ENCODE data around the gene SPATA25. TPM values are rescaled to one million over a fixed set of nuclear protein-coding genes. Genes with fewer than 3 reads are reported as not detected.

The SPATA25 gene
- total and polyA plus RNA-seq, 4 donors: 0.43 to 7.6 (median 1.2) TPM

GRCh38 chr20:45859916-45860315 lies 27.5 kb downstream of the SPATA25 start:
- Histone ChIP-seq H3K9me3 (ENCODE audit: control insufficient read depth in 4 of 4, low read length in 3 of 4) (no peaks in the 10 kb centered on the region), H3K27ac (ENCODE audit: low read depth in 1 of 2, low read length in 2 of 2) (no peak overlapping the region), H3K36me3 (ENCODE audit: control insufficient read depth in 4 of 4, insufficient read depth in 3 of 4, low read depth in 1 of 4, low read length in 3 of 4) (no peaks in the 10 kb centered on the region), H3K9ac (ENCODE audit: low read depth in 1 of 2, low read length in 2 of 2) (no peak overlapping the region), H3K27me3 (ENCODE audit: control insufficient read depth in 4 of 4, insufficient read depth in 4 of 4, low read length in 3 of 4) (no peaks in the 10 kb centered on the region), H3K4me3 (ENCODE audit: low read depth in 1 of 3, low read length in 3 of 3) (no peak overlapping the region), H3K4me1 (ENCODE audit: control insufficient read depth in 4 of 4, insufficient read depth in 4 of 4, low read length in 3 of 4) (peaks cover 12 to 28% (median 19%) of the 10 kb centered on the region in 4 donors)
- TF ChIP-seq NR2F2 (IDR thresholded peaks at IDR 0.05) (no peak), HNF4G (IDR thresholded peaks at IDR 0.05) (no peak), TAF1 (conservative IDR thresholded peaks at IDR 0.05) (no peak), ATF3 (IDR thresholded peaks at IDR 0.05) (no peak), MAX (IDR thresholded peaks at IDR 0.05) (no peak), FOXA1 (IDR thresholded peaks at IDR 0.05) (no peak), HNF4A (conservative IDR thresholded peaks at IDR 0.05) (no peak)
- WGBS: 95% methylated on average over 5 of the region's 5 CpGs
- DNase-seq (ENCODE audit: low spot score): no peak

GRCh38 chr20:45857882-45858216 lies 29.6 kb downstream of the SPATA25 start:
- Histone ChIP-seq H3K4me3 (ENCODE audit: low read depth in 1 of 3, low read length in 3 of 3) (peak overlapping the region; percentile 68 to 100 (median 94)), H3K27ac (ENCODE audit: low read depth in 1 of 2, low read length in 2 of 2) (peak overlapping the region; percentile 67 to 86), H3K9ac (ENCODE audit: low read depth in 1 of 2, low read length in 2 of 2) (peak overlapping the region in 1 of 2 donors; percentile 73), H3K27me3 (ENCODE audit: control insufficient read depth in 4 of 4, insufficient read depth in 4 of 4, low read length in 3 of 4) (no peaks in the 10 kb centered on the region), H3K4me1 (ENCODE audit: control insufficient read depth in 4 of 4, insufficient read depth in 4 of 4, low read length in 3 of 4) (peaks cover 12 to 28% (median 22%) of the 10 kb centered on the region in 4 donors), H3K36me3 (ENCODE audit: control insufficient read depth in 4 of 4, insufficient read depth in 3 of 4, low read depth in 1 of 4, low read length in 3 of 4) (peaks cover 2 to 5% (median 3%) of the 10 kb centered on the region in 4 donors), H3K9me3 (ENCODE audit: control insufficient read depth in 4 of 4, low read length in 3 of 4) (no peaks in the 10 kb centered on the region)
- TF ChIP-seq EGR1 (IDR thresholded peaks at IDR 0.05; ENCODE audit: low read depth in 2 of 2): no peak
- no peak for TF ChIP-seq RXRA (IDR thresholded peaks at IDR 0.05)
- no peak for TF ChIP-seq FOXA2 (IDR thresholded peaks at IDR 0.05)
- TF ChIP-seq YY1 (IDR thresholded peaks at IDR 0.05): no peak
- no peak for TF ChIP-seq ZBTB33 (IDR thresholded peaks at IDR 0.05)
- no peak for TF ChIP-seq HNF4G (IDR thresholded peaks at IDR 0.05)
- no peak for TF ChIP-seq ATF3 (IDR thresholded peaks at IDR 0.05)
- TF ChIP-seq TAF1 (conservative IDR thresholded peaks at IDR 0.05): no peak
- TF ChIP-seq RAD21 (IDR thresholded peaks at IDR 0.05): no peak
- no peak for TF ChIP-seq JUND (IDR thresholded peaks at IDR 0.05)
- no peak for TF ChIP-seq MAX (IDR thresholded peaks at IDR 0.05)
- TF ChIP-seq HNF4A (conservative IDR thresholded peaks at IDR 0.05): no peak
- TF ChIP-seq SP1 (IDR thresholded peaks at IDR 0.05): no peak
- WGBS: 17% methylated on average over 13 of the region's 13 CpGs
- DNase-seq (ENCODE audit: low spot score): no peak

GRCh38 chr20:45857114-45857881 lies 30.1 kb downstream of the SPATA25 start, which contains the start of the genes ACOT8 and ZSWIM3:
Gene ACOT8, minus strand, starts transcription at chr20:45857392. Its CDS starts 77 bp downstream, at chr20:45857315.
Gene ZSWIM3, plus strand, starts transcription at chr20:45857614. Its CDS starts 212 bp downstream, at chr20:45857826.
- H3K36me3 ChIP-seq (ENCODE audit: control insufficient read depth in 4 of 4, insufficient read depth in 3 of 4, low read depth in 1 of 4, low read length in 3 of 4): peaks cover 2 to 7% (median 3%) of the 10 kb centered on the region in 4 donors
- WGBS: under 1% methylated on average over 36 of the region's 36 CpGs
- peak within 1 kb of the TSS; percentile 68 to 100 (median 97) for H3K4me3 ChIP-seq (ENCODE audit: low read depth in 1 of 3, low read length in 3 of 3)
- DNase-seq (ENCODE audit: low spot score): peak; percentile 92
- peak within 1 kb of the TSS; percentile 67 to 86 for H3K27ac ChIP-seq (ENCODE audit: low read depth in 1 of 2, low read length in 2 of 2)
- peaks cover 12 to 28% (median 22%) of the 10 kb centered on the region in 4 donors for H3K4me1 ChIP-seq (ENCODE audit: control insufficient read depth in 4 of 4, insufficient read depth in 4 of 4, low read length in 3 of 4)
- H3K9ac ChIP-seq (ENCODE audit: low read depth in 1 of 2, low read length in 2 of 2): peak within 1 kb of the TSS; percentile 73 to 85
- H3K9me3 ChIP-seq (ENCODE audit: control insufficient read depth in 4 of 4, low read length in 3 of 4): no peaks in the 10 kb centered on the region
- H3K27me3 ChIP-seq (ENCODE audit: control insufficient read depth in 4 of 4, insufficient read depth in 4 of 4, low read length in 3 of 4): no peaks in the 10 kb centered on the region
- TF ChIP-seq RXRA (IDR thresholded peaks at IDR 0.05) (peak; percentile 38 to 41), NR2F2 (IDR thresholded peaks at IDR 0.05) (peak; percentile 94), SP1 (IDR thresholded peaks at IDR 0.05) (peak; percentile 100), JUND (IDR thresholded peaks at IDR 0.05) (peak in 1 of 2 donors; percentile 18), HNF4G (IDR thresholded peaks at IDR 0.05) (no peak), FOXA1 (IDR thresholded peaks at IDR 0.05) (no peak), MAX (IDR thresholded peaks at IDR 0.05) (peak; percentile 22), FOXA2 (IDR thresholded peaks at IDR 0.05) (no peak), HNF4A (conservative IDR thresholded peaks at IDR 0.05) (peak; percentile 27 to 46), ZBTB33 (IDR thresholded peaks at IDR 0.05) (peak; percentile 92), EGR1 (IDR thresholded peaks at IDR 0.05; ENCODE audit: low read depth in 2 of 2) (no peak), GABPA (IDR thresholded peaks at IDR 0.05 in 1 of 2, conservative IDR thresholded peaks at IDR 0.05 in 1 of 2) (peak; percentile 99), RAD21 (IDR thresholded peaks at IDR 0.05) (peak; percentile 19 to 24), YY1 (IDR thresholded peaks at IDR 0.05) (peak; percentile 97)
- TF ChIP-seq, protein P1, sequence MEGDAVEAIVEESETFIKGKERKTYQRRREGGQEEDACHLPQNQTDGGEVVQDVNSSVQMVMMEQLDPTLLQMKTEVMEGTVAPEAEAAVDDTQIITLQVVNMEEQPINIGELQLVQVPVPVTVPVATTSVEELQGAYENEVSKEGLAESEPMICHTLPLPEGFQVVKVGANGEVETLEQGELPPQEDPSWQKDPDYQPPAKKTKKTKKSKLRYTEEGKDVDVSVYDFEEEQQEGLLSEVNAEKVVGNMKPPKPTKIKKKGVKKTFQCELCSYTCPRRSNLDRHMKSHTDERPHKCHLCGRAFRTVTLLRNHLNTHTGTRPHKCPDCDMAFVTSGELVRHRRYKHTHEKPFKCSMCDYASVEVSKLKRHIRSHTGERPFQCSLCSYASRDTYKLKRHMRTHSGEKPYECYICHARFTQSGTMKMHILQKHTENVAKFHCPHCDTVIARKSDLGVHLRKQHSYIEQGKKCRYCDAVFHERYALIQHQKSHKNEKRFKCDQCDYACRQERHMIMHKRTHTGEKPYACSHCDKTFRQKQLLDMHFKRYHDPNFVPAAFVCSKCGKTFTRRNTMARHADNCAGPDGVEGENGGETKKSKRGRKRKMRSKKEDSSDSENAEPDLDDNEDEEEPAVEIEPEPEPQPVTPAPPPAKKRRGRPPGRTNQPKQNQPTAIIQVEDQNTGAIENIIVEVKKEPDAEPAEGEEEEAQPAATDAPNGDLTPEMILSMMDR (IDR thresholded peaks at IDR 0.05; ENCODE audit: low read depth, low read length, missing input control): no peak

All from liver (tissue), 9 donors.